Large intestine (tissue), 3 donors: ENCODE data around the gene CLEC3B. TPM values are rescaled to one million over a fixed set of nuclear protein-coding genes. Genes with fewer than 3 reads are reported as not detected.

Source experiments
- DNase-seq, 2 donors: peaks; one replicate each; pipeline versions ENCODE4 v3.0.0 to v3.0.0-alpha.2; 2013
- H3K27ac ChIP-seq: one replicate; pipeline ENCODE4 v1.5.1; 2013; ENCODE audit warnings: low read length
- H3K27me3 ChIP-seq: 2 replicates; pipeline ENCODE4 v1.6.1; 2013; ENCODE audit warnings: low read length; ENCODE audit not compliant: control insufficient read depth, insufficient read depth
- H3K36me3 ChIP-seq: 2 replicates; pipeline ENCODE4 v1.6.1; 2013; ENCODE audit warnings: low read length; ENCODE audit not compliant: control insufficient read depth, insufficient read depth
- H3K4me1 ChIP-seq: one replicate; pipeline ENCODE4 v1.6.1; 2013; ENCODE audit warnings: low read length; ENCODE audit not compliant: control insufficient read depth, insufficient read depth
- H3K4me3 ChIP-seq: one replicate; pipeline ENCODE4 v1.5.1; 2013; ENCODE audit warnings: low read length
- H3K9me3 ChIP-seq: one replicate; pipeline ENCODE4 v1.6.1; 2013; ENCODE audit warnings: mild to moderate bottlenecking, low read depth, low read length, moderate library complexity; ENCODE audit not compliant: control insufficient read depth
- WGBS: methylation state at CpG from one replicate; pipeline ENCODE4 v1.1.5; 2013; ENCODE audit warnings: low lambda C conversion rate; ENCODE audit not compliant: insufficient coverage; 5-methylcytosine and 5-hydroxymethylcytosine counted together
- polyA plus RNA-seq: library from polyadenylated mRNA; unstranded; fragments of 120-200 nt; gene quantifications from one replicate; pipeline ENCODE4 v1.2.1, GENCODE V29; 2013

CLEC3B gene
- polyA plus RNA-seq, 1 donor: 35.7 TPM

DNA sequence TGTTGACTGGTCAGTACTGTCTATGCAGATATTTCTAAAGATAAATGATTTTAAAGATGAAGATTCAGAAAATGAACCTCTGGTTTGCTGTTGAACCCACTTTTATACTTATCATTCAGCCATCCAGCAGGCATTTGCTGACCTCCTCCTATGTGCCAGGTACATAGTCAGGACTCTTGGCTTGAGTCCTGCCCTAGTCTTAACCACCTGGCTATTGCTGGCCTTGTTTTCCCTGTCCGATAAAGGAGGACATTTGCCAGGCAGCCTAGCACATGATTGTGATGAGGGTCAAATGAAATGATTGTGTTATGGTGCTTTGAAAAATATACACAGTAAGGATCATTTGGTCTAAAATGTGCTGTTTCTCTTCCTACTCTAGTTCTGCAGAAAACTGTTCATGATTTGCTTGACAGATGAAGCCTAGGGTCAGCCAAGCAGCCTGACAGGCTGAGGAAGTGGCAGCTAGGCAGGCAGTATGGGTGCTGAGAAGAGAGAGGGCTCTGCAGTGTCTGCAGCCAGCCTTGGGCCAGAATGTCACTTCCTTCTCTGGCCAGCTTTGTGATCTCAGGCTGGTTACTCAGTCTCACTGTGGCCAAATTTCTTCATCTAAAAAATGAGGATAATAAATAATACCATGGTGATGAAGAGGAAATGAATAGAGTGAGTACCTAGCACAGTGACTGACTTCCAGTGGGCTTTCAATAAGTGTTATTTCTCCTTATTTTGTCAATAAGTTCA is 36.3 kb upstream of the CLEC3B start:
- Histone ChIP-seq H3K4me3 (no peak overlapping the region), H3K27me3 (no peaks in the 10 kb centered on the region), H3K27ac (no peak overlapping the region), H3K36me3 (peaks cover 37% of the 10 kb centered on the region), H3K9me3 (peaks cover 4% of the 10 kb centered on the region), H3K4me1 (peaks cover 11% of the 10 kb centered on the region)
- no CpG with 5 or more reads among the region's 1 CpG for WGBS
- no peak for DNase-seq

- no peak for DNase-seq
- no peaks in the 10 kb centered on the region for H3K27me3 ChIP-seq
- peaks cover 37% of the 10 kb centered on the region for H3K36me3 ChIP-seq
- peaks cover 2% of the 10 kb centered on the region for H3K9me3 ChIP-seq
- WGBS: no CpG with 5 or more reads among the region's 1 CpG
- no peak overlapping the region for H3K4me3 ChIP-seq
- H3K4me1 ChIP-seq: peaks cover 21% of the 10 kb centered on the region
- no peak overlapping the region for H3K27ac ChIP-seq
Measured at GRCh38 chr3:44991326-44991725, 34.8 kb upstream of the CLEC3B start.

GRCh38 chr3:44992555-44993470 is 33.3 kb upstream of the CLEC3B start:
- Histone ChIP-seq H3K36me3 (peaks cover 45% of the 10 kb centered on the region), H3K27me3 (no peaks in the 10 kb centered on the region), H3K4me1 (peaks cover 33% of the 10 kb centered on the region), H3K4me3 (no peak overlapping the region), H3K9me3 (no peaks in the 10 kb centered on the region), H3K27ac (no peak overlapping the region)
- no peak for DNase-seq
- no CpG with 5 or more reads among the region's 7 CpGs for WGBS

DNA sequence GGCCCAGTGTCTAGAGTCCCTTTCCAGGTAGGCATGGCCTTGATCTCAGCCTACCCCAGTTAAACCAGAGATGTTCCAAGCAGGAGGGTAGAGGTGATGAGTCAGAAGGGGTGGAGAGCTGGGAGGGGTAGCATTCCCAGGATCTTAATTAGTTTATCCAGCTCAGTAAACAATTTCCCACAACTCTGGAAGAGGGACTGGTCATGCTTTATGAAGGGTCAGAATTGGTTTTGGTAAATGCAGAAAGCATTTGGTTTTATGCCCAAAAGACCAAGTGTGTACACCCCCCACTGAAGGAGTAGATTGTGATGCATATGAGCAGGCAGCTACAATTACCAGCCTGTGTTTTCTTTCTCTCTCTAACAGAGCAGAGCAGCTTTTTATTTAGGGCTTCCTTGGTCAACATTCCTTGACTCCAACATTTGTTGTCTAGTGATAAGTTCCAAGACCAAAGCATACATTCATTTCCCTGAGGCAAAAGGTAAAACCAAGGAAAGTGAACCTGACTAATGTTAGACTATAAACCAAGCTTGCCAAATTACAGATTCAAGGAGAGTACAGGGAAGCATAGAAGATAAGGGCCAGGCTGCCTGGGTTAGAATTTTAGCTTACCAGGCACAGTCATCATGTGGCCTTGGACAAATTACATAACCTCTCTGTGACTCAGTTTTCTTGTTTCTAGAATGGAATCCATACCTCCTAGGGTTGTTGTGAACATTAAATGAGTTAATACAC is 32.5 kb upstream of the CLEC3B start:
- Histone ChIP-seq H3K4me1 (peaks cover 33% of the 10 kb centered on the region), H3K4me3 (no peak overlapping the region), H3K9me3 (no peaks in the 10 kb centered on the region), H3K27ac (no peak overlapping the region), H3K27me3 (no peaks in the 10 kb centered on the region), H3K36me3 (peaks cover 51% of the 10 kb centered on the region)
- no peak for DNase-seq

- peak overlapping the region; percentile 82 for H3K27ac ChIP-seq
- H3K4me3 ChIP-seq: no peak overlapping the region
- H3K4me1 ChIP-seq: peaks cover 33% of the 10 kb centered on the region
- WGBS: no CpG with 5 or more reads among the region's 8 CpGs
- peaks cover 50% of the 10 kb centered on the region for H3K36me3 ChIP-seq
- peak; percentile 44 to 59 for DNase-seq
- no peaks in the 10 kb centered on the region for H3K27me3 ChIP-seq
- no peaks in the 10 kb centered on the region for H3K9me3 ChIP-seq
Measured at GRCh38 chr3:44995142-44995770, 30.8 kb upstream of the CLEC3B start.

GRCh38 chr3:44996556-44996969 is 29.5 kb upstream of the CLEC3B start:
- H3K4me1 ChIP-seq: peaks cover 33% of the 10 kb centered on the region
- H3K4me3 ChIP-seq: no peak overlapping the region
- DNase-seq: peak; percentile 82 to 91
- H3K9me3 ChIP-seq: no peaks in the 10 kb centered on the region
- no CpG with 5 or more reads among the region's 3 CpGs for WGBS
- H3K27me3 ChIP-seq: no peaks in the 10 kb centered on the region
- H3K27ac ChIP-seq: peak overlapping the region; percentile 82
- peaks cover 47% of the 10 kb centered on the region for H3K36me3 ChIP-seq

GRCh38 chr3:44999782-45000181 is 26.3 kb upstream of the CLEC3B start:
- DNase-seq: no peak
- Histone ChIP-seq H3K4me3 (no peak overlapping the region), H3K4me1 (peaks cover 22% of the 10 kb centered on the region), H3K9me3 (no peaks in the 10 kb centered on the region), H3K27me3 (no peaks in the 10 kb centered on the region), H3K27ac (no peak overlapping the region), H3K36me3 (peaks cover 53% of the 10 kb centered on the region)
- 100% methylated on average over 1 of the region's 2 CpGs for WGBS

DNA sequence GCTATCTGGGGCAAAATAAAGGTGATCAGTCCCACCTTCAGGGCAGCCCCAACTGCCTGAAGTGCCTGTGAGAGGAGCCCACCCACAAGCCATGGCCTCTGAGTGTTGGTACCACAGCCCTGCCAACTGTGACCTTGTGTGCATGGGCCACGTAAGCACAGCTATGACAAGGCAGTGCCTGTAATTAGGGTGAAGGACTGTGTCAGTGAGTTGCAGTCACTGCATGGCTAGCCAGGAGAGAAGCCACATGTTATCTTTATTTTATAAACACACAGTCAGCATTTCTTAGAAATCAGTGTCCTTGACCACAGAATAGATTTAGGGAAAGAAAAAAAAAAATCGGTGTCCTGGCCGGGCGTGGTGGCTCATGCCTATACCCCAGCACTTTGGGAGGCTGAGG is 25.3 kb upstream of the CLEC3B start:
- WGBS: 100% methylated on average over 1 of the region's 4 CpGs
- H3K27me3 ChIP-seq: no peaks in the 10 kb centered on the region
- H3K36me3 ChIP-seq: peaks cover 63% of the 10 kb centered on the region
- DNase-seq: no peak
- H3K9me3 ChIP-seq: no peaks in the 10 kb centered on the region
- no peak overlapping the region for H3K27ac ChIP-seq
- no peak overlapping the region for H3K4me3 ChIP-seq
- peaks cover 14% of the 10 kb centered on the region for H3K4me1 ChIP-seq

DNA sequence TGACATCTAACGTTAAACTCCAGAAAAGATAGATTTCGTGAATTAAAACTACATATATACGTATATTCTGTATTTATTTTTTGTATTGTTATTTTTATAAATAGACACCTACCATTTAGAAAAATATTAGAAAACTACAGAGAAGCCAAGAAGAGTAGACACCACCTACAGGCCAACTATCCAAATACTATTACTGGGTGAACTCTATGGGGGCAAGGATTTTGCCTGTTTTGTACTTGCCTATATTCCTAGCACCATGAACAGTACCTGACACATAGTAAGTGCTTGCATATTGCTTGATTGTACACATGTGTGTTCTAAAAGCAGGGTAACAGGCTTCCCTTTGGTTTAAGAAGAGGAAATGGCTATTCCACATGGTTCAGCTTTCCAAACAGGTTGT is 24.4 kb upstream of the CLEC3B start:
- no peak for DNase-seq
- no peak overlapping the region for H3K4me3 ChIP-seq
- H3K4me1 ChIP-seq: peaks cover 11% of the 10 kb centered on the region
- peaks cover 64% of the 10 kb centered on the region for H3K36me3 ChIP-seq
- H3K27me3 ChIP-seq: no peaks in the 10 kb centered on the region
- 100% methylated on average over 3 of the region's 3 CpGs for WGBS
- no peak overlapping the region for H3K27ac ChIP-seq
- no peaks in the 10 kb centered on the region for H3K9me3 ChIP-seq

- Histone ChIP-seq H3K9me3 (no peaks in the 10 kb centered on the region), H3K36me3 (peaks cover 66% of the 10 kb centered on the region), H3K27ac (no peak overlapping the region), H3K4me1 (peaks cover 6% of the 10 kb centered on the region), H3K27me3 (no peaks in the 10 kb centered on the region), H3K4me3 (no peak overlapping the region)
- no peak for DNase-seq
- WGBS: 100% methylated on average over 1 of the region's 2 CpGs
Measured at GRCh38 chr3:45002139-45002660, 23.9 kb upstream of the CLEC3B start.
